GM10266 (cell line): Measurements from ENCODE around the gene BRAT1.

Experiments used
- DNase-seq: peaks from one replicate; pipeline ENCODE4 v3.0.0; 2012; ENCODE audit errors: extremely low spot score
- CTCF ChIP-seq: IDR thresholded peaks from 2 replicates; pipeline ENCODE4 v1.5.1; 2012; ENCODE audit warnings: mild to moderate bottlenecking, low read depth; ENCODE audit not compliant: control insufficient read depth, insufficient read depth; ENCODE audit errors: missing control alignments

The BRAT1 gene

GRCh38 chr7:2589341-2589740, 34.0 kb upstream of the BRAT1 start:
- TF ChIP-seq CTCF = no peak
- no peak for DNase-seq

- DNase-seq = no peak
- no peak for TF ChIP-seq CTCF
These were observed 32.5 kb upstream of the BRAT1 start for GRCh38 chr7:2587778-2588177.

GRCh38 chr7:2587134-2587533, 31.8 kb upstream of the BRAT1 start:
- no peak for DNase-seq
- no peak for TF ChIP-seq CTCF

- DNase-seq = no peak
- no peak for TF ChIP-seq CTCF
These were observed 31.1 kb upstream of the BRAT1 start for GRCh38 chr7:2586326-2587020.

GRCh38 chr7:2585446-2585845, 30.1 kb upstream of the BRAT1 start:
- TF ChIP-seq CTCF = no peak
- DNase-seq = no peak

GRCh38 chr7:2583798-2584580, 28.7 kb upstream of the BRAT1 start:
- DNase-seq = no peak
- TF ChIP-seq CTCF = no peak
